GM21723 (cell line): ENCODE data around the gene FUT2.

Experiments
- ATAC-seq: cut with Tn5 transposase; IDR thresholded peaks from one replicate; pipeline ENCODE4 v1.9.1; 2021; ENCODE audit warnings: mild to moderate bottlenecking, moderate library complexity; ENCODE audit not compliant: unreplicated experiment

The FUT2 gene

DNA sequence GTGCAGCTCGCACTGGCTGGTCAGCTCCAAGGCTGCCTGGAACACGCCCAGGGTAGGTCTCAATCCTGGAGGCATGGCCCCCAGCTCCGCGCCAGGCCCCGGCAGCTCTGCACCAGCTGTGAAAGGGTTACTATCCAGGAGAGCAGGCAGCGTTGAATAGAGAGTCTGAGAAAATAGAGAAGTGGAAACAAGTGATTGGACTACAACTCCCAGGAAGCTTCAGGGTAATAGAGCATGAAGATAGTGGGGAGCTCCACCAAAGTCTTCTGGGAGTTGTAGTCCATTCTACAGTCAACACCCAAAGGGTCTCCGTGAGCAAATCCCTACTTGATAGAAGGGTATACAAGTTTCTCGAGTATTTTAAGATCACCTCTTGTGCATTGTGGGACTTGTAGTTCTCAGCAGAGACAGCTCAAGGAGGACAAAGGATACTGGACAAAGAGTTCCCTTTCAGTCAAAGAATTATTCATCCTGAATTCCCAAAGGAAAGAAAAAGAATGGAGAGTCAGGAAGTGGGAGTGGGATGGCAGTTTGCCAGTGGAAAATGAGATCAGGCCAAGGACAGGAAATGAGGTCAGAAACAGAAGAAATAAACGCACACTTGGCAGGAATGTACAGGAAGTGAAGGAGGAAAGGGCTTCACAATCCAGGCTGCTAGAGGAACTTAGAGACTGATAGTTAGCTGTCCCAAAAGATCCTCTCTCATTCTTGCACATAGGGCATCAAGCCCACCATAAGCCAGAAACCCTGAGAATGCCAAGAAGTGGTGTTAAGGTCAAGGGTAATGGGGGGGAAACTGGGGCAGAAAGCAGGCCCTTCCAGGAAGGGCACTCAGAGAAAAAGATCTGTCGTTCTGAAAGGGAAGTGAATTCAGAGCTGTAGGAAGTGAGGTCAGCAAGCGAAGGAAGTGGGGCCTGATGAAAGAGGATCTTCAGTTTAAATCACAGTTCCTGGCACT, 29.3 kb downstream of the FUT2 start:
- ATAC-seq = no peak

DNA sequence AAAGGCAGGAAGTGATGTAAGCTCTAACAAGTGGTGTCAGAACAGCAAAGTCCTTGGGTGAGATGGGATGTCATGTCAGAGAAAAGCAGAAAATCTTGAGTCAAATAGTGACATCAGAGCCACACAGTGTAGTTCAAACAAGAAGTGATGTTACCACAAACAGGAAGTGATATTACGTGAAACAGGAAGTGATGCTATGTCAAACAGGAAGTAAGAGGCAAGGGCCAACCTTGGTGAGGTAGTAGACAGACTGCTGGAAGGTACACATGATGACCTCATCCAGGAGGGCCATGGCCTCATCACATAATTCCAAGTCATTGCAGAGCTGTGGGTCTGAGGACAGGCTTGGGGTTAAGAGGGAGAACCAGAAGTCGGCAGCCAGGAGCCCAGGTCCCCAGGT, 30.8 kb downstream of the FUT2 start:
- no peak for ATAC-seq

DNA sequence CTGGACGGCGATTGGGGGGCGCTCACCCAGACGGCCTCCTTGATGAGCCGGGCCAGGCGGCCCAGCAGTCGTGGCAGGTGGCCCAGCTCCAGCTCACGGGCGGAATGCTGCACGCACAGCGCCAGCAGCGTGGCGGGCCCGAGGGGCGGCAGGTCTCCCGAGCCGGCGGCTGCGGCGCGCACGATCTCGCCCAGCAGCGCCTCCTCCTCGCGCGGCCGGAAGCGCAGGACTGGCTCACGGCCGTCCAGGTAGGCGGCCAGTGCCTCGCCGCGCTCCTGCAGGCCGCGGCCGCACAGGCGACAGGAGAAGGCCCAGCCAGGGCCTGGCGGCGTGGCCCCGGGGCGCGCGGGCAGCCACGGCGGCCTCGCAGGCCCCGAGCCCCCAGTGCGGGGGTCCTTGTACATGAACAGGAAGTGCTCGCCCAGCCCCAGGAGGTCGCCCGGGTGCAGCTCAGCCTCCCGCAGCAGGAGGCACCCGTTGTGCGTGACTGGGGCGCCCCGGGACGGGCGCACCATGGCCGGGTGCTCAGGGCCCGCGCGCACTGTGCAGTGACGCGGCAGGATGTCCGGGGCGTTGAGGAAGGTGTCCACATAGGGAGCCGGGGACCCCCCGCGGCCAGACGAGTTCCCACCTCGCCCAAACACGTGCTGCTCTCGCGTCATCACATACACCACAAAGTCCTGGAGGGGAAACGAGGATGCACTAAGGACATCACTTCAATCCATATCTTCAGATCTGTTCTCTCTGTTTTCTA, 33.3 kb downstream of the FUT2 start:
- no peak for ATAC-seq

DNA sequence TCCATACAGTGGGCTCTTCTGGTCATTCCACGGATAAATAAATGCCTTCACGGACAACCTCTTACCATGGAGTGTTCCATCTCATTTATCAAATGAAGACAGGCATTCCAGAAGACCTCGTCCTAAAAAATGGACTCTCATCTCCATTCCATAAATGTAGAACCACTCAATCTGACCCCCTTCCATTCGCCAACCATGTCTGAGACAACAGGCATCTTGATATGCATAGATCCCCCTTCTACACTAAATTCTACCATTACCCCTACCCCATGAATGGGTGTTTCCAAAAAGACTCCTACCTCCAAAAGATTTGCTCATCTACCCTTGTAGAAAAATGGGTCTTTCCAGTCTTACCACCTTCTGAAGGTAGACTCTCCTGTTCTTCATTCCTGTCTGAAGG, 35.7 kb downstream of the FUT2 start:
- ATAC-seq = no peak

DNA sequence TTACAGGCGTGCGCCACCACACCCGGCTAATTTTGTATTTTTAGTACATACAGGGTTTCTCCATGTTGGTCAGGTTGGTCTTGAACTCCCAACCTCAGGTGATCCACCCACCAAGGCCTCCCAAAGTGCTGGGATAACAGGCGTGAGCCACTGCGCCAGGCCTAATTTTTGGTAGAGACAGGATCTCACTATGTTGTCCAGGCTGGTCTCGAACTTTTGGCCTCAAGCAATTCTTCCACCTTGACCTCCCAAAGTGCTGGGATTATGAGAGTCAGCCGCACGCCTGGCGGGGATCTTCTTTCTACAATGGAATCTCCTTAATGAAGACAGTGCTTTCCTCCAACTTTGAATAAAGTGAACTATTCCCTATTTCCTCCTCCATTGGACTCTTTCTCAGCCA, 38.9 kb downstream of the FUT2 start:
- ATAC-seq = no peak

DNA sequence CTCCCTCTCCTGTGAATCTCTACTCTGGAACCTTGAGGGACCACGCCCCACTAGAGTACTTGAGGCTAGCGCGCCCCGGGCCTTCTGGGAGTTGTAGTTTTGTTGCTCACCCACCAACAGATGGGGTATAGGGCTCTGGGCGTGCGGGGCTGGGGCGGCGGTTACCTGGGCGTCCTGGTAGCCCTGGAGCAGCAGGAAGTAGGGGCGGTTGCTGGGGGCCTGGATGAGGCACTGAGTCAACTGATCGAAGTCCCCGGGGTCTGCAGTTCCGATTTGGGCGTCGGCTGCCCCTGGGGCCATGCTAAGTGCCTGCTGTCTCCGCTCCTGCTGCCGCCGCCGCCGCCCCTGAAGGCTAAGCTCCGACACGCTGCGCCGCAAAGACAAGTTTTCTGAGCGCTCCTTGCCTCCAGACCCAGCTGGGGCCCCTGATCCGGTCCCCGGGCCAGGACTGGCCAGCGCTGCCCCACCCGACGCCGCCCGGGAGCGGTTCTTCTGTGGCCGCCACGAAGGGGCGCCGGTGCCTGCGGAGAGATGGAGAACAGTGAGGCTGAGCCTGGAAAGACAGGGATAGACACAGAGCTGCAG, 39.4 kb downstream of the FUT2 start:
- ATAC-seq = no peak

DNA sequence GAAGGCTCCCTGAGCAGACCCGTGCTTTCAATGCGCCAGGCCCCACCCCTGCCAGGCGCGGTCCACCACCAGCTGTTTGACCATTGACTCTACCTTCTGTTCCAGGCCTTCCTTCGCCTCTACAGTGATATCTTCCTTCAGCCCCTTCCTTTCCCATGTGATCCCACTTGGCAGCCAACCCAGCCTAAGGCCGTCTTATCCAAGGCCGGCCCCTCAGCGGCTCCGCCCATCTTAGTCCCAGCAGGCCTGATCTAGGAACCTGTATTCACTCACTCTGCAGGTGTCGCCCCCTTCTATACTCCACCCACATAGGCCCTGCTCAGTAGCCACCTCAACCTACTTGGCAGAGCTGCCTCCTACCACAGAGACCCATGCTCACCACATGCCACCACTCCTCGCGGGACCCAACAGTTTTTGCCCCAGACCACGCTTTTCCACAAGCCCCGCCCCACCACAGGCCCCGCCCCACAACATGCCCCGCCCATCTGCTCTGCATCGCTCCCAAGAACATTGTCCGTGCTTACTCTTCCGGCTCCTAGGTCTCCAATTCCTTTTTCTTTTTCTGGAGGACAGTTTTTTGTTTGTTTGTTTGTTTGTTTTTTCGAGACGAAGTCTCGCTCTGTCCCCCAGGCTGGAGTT, 41.7 kb downstream of the FUT2 start:
- no peak for ATAC-seq

DNA sequence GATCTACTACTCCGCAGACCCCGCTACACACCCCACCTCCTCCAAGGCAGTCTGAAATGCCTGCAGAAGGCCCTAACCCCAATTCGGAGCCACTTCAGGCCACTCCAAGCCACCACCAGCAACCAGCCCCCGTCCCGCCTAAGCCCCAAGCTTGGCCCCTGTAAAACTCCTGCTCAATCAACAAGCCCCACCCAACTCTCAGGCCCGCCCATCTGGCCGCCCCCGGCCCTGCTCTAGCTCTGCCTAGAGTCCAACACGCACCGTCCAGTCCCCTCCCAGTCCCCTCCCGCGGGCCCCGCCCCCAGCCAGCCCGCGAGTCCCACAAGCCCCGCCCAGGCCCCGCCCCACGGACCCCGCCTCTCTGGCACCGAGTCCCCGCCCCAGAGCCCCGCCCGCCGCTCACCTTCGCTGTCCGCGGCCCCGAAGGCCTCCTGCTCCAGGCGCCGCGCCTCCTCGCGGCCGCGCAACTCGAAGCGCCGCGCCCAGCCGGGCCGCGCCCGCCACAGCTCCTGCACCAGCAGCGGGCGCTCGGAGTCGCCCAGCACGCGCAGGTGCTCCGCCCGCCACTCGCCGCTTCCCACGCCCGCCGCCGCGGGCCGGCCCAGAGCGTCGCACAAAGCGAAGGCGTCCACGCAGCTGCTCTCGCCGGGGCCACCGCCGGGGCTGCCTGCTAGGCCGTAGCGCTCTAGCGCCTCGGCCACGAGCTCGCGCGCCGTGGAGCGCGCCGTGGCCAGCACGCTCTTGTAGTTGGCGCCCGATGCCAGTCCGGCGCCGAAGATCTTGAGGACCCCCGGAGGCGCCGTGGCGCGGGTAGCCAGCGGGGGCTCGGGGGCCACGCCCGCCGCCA, 43.0 kb downstream of the FUT2 start:
- ATAC-seq = peak; percentile 70

DNA sequence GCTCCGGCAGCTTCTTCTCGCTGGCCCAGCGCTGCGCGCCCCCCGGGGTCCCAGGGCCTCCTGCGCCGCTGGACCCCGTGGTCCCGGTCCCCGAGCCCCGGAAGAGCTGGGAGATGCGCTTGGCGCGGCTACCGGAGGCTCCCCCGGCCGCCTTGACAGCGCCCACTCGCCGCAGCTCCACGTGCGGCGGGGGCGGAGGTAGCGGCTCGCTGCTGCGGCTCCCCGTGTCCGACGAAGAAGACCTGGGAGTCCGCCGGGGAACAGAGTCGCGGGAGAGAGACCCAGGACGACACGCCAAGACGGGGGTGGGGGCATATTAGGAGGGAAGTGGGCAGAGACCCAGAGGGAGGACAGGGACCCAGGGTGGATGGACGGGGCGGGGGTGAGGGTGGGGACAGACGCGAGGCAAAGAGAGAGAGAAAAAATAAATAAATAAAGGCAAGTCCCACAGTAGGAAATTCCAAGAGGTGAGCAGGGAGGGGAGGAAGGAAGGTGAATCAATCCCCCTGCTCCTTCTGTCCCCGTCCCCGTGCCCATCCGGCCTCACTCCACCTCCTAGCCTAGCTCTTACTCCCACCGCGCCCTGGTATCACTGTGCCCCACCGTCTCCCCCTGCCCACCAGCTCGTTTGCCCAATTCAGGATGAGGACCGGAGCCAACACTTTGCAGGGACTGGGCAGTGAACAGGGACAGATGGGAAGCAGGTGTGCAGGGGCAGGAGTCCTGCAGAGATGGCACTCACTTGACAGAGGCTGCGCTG, 43.8 kb downstream of the FUT2 start:
- ATAC-seq = no peak

DNA sequence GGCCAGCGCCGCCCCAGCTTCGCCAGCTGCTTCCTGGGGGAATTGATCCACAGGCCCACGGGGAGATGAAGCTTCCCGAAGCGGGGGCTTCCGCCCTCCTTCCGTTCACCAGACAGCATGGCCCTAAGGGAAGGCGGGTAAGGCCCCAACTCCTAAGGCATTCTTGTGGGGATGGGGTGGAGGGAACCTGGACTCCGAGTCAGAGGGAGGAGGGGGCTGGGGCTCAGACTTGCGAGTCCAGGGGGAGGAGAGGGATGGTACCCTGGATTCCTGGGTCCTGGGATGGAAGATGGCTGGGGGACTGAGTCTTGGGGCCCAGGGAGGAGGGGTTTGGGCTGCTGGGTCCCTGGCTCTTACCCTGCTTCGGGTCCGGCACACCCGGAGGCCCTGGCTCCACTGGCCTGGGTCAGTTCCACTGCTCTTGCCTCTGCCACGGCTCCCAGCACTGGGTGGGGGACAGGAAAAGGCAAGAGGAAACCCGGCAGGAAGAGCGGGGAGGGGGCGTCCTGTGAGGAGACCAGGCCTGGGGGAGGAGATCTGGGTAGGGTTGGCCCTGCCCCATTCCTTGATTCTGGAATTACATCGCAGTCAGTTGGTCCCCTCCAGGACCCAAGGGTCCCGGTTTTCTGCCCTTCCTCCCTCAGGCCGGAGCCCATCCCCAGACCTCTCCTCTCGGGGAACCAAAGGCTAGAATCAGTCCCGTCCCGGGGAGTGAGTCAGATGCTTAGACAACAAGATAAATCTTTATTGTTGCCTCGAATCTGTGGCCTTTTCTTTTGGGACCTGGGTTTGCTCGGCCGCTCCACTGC, 44.6 kb downstream of the FUT2 start, which contains the start of gene RASIP1:
Gene RASIP1, minus strand, starts transcription at position 447 of the 809 bp plus-strand sequence. Its CDS starts 328 bp downstream, at position 119.
- no peak for ATAC-seq

DNA sequence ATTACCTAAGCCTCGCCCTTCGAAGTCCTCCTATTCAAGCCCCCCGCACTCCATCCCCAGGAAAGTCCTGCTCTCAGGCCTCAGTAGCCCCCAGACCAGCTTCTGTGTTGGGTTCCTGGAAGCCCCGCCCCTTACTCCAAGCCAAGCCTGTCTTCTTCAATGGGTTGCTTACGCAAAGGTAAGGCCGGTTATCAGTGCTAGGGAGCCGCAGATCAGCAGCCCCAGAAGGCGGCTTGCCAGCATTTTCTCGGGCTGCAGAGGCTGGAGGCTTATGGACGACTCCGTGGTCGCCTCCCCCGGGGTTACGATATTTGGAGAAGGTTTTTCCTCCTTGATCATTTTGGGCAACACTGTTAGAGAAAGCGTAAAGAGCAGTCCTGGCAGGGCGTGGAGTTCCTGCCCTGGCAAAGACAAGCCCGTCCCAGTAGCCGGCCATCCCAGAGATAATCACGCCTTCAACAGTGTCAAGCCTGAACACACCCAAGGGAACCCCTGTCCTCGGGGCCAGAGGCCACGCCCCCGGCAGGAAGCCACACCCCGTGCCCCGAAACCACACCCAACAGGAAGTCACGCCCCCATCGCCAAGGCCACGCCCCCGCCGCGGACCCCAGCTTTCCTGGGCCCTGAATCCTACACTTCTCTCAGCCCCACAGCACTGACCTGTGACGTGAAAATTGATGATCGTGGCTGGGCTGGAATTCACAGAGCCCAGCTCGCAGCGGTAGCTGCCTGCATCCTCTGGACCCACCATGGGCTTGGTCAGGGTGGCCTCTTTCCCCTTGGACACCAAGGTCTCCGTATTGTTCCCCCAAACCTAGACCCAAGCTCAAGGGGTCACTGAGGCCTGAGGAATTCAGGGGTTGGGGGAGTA, 45.6 kb downstream of the FUT2 start:
- no peak for ATAC-seq

DNA sequence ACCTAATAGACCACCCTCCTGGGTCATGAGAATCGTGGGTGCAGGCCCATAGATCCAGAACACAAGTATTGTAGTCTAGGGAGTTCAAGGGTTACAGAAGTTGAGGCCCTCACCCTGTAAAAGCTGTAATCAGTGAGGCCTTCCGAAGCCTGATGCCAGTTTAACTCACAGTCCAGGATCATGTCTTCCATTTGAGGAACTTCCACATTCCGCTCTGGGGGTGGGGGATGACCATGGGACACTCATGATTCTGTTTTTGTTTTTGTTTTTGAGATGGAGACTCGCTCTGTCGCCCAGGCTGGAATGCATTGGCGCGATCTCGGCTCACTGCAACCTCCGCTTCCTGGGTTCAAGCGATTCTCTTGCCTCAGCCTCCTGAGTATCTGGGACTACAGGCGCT, 46.3 kb downstream of the FUT2 start:
- no peak for ATAC-seq

DNA sequence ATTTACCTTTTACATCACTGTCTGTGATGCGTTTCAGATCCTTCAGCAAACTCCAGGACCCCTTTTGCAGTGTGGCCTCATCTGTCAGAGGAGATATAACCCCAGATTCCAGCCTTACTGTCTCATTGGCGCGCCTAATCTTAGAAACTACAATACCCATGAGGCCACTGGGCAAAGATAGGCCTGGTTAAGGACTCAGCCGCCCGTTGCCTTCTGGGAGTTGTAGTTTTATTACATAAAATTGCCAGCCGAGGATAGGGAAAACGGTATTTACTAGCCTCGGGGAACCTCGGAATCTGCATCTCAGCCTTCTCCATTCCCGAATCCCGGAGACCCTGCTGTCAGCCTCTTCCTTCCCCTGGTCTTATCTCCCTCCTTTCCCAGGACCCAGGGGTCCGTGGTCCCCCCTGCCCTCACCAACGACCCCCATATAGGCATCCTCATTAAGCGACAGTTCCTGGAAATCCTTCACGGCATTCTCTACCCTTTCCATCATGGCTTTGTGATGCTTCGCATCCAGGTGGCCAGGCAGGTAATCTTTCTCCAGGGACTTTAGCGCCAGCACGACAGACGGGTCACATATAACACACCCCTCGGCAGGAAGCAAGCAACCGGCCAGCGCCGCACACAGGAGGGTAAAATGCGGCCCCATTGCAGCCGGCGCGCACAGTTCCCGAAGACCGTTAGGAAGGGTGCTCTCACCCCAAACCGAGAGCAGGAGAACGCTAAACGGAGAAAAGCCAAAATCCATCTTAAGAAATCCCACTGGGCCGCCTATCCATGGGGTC, 49.6 kb downstream of the FUT2 start:
- no peak for ATAC-seq

DNA sequence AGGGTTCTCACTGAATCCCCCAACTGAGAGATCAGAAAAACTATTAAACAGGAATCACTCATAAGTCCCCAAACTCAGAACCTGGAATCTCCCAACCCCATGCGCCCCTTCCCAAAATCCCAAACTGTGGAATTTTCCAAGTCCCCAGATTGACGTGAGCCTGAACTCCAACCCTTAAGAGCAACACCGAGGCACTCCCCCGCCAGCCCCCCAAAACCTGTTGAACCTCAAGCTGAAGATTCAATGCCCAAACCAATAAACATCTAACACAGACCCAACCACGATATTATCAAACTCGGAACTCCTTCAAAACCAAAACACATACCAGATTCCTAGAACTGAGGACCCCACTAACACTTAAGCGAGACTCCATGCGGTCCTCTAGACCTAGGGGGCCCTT, 50.3 kb downstream of the FUT2 start:
- no peak for ATAC-seq

DNA sequence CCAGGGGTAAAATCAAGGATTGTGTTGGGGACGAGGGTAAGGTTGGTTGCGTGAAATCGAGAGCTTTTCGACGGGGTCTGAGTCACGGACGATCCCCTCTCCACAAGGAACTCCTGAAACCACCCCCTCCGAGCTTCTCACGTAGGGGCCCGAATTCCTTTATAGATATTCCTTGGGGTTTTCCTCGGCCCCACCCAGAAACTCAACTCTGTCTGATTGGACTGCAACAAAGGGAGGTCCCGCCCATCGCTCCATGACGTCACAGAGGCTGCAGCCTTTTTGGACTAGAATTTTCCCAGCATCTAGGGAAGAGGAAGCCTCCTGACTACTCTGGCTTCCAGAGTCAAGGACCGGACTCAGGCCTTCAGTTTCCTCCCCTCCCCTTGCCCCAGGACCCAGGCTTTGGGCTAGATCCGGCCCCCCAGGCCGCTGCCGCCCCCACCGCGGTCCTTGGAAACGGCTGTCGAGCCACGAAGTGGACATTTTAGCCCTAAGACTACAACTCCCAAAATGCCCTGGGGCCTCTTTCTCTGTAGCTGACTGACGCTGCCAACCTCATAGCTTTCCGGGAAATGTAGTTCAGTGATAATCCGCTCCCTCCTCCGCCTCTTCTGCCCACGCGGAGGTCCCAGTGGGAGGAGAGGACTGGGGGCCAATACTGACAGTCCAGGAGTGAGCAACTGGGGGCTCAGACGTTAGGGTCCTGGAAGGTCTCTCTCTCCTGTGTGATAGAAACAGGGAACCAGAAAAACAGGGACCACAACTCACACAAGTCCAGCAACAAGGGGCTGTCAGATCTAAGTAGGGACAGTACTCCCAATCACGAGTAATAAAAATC, 51.2 kb downstream of the FUT2 start, which contains the start of gene IZUMO1:
Gene IZUMO1, minus strand, starts transcription at position 172 of the 838 bp plus-strand sequence. CDS start 1,050 bp downstream, outside the sequence.
- no peak for ATAC-seq
